VCaP (cell line): ENCODE data around the gene INO80C.

ENCODE experiments used
- H3K27ac ChIP-seq: fragments of 450-650 bp; 2 replicates; pipeline ENCODE4 v1.5.1; 2017
- CTCF ChIP-seq: fragments of 450-650 bp; conservative IDR thresholded peaks from 2 replicates; pipeline ENCODE4 v1.5.1; 2017; ENCODE audit warnings: mild to moderate bottlenecking, moderate library complexity

Gene INO80C

GRCh38 chr18:35511833-35512232 is 14.1 kb upstream of the INO80C start:
- TF ChIP-seq CTCF = no peak
- peak overlapping the region; percentile 69; the same call in 1 of the 2 replicates for H3K27ac ChIP-seq

- peak overlapping the region; percentile 69 for H3K27ac ChIP-seq
- no peak for TF ChIP-seq CTCF
Observed at GRCh38 chr18:35511428-35511827, 13.7 kb upstream of the INO80C start.

- H3K27ac ChIP-seq = peak overlapping the region; percentile 69
- TF ChIP-seq CTCF = no peak
Observed at GRCh38 chr18:35510076-35510651, 12.4 kb upstream of the INO80C start.

GRCh38 chr18:35508746-35509338 is 11.1 kb upstream of the INO80C start:
- no peak overlapping the region for H3K27ac ChIP-seq
- no peak for TF ChIP-seq CTCF

- H3K27ac ChIP-seq = no peak overlapping the region
- TF ChIP-seq CTCF = no peak
Observed at GRCh38 chr18:35508030-35508429, 10.3 kb upstream of the INO80C start.

- no peak overlapping the region for H3K27ac ChIP-seq
- TF ChIP-seq CTCF = no peak
Observed at GRCh38 chr18:35507623-35508022, 9.9 kb upstream of the INO80C start.

GRCh38 chr18:35507192-35507591 is 9.4 kb upstream of the INO80C start:
- no peak for TF ChIP-seq CTCF
- no peak overlapping the region for H3K27ac ChIP-seq
